Left forelimb (tissue), 1 donor: ENCODE results near the gene C1QB.
A peak's percentile ranks its signal among the peaks of the same experiment; 100 is the strongest.

Source experiments
- DNase-seq: peaks from one replicate; pipeline ENCODE4 v3.0.0-alpha.2; 2018; ENCODE audit warnings: low spot score

Gene C1QB

GRCh38 chr1:22633697-22634463 is 19.2 kb upstream of the C1QB start:
- DNase-seq: no peak

DNA sequence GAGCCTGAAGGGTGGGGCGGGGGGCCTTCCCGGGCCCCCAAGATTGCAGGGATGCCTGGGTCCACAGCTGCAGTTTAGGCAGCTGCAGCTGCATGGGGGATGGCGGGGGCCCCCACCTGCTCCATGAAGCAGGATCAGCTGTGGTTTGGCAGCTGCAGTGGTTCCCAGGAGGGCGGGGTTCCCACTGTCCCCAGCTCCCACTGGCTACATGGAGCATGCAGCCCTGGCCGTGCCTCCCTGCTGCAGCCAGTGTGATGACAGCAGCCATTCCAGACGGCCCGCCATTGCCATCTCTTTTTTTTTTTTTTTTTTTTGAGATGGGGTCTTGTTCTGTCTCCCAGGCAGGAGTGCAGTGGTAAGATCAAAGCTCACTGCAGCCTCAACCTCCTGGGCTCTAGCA is 17.6 kb upstream of the C1QB start:
- DNase-seq: no peak

DNA sequence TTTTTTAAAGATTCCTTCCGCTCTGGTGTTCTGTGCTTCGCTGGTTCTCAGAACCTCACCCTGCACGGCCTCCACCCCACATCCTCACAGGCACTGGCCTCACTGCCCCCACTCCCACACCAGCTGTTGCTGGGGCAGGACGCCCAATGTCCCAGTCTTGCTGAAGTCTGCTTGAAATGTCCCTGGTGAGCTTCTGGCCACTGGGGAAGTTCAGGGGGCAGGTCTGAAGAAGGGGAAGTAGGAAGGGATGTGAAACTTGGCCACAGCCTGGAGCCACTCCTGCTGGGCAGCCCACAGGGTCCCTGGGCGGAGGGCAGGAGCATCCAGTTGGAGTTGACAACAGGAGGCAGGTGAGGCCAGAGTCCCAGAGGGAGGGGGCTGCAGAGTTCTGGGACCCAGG is 16.7 kb upstream of the C1QB start, which contains the start of gene C1QA:
TSS of gene C1QA (plus strand) at position 276 of the 400 bp plus-strand sequence. CDS start 989 bp downstream, outside the sequence.
- DNase-seq: no peak

DNA sequence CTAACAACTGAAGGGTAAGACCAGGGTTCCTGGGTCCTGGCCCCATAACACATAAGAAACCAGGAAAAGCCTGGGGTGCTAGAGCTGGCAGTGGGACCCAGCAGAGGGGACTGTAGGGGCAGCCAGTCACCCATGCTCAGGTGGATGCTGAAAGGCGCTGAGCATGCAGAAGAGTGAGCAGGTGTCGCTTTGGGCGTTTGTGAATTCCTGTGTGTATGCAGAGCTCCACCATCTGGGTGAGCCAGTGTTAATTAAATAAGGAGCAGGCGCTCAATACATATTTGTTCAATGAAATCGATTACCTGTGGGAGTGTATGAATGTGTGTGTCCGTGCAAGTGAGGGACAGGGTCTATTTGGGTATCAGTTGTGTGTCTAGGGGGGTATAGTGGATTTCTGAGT is 16.1 kb upstream of the C1QB start:
- no peak for DNase-seq

DNA sequence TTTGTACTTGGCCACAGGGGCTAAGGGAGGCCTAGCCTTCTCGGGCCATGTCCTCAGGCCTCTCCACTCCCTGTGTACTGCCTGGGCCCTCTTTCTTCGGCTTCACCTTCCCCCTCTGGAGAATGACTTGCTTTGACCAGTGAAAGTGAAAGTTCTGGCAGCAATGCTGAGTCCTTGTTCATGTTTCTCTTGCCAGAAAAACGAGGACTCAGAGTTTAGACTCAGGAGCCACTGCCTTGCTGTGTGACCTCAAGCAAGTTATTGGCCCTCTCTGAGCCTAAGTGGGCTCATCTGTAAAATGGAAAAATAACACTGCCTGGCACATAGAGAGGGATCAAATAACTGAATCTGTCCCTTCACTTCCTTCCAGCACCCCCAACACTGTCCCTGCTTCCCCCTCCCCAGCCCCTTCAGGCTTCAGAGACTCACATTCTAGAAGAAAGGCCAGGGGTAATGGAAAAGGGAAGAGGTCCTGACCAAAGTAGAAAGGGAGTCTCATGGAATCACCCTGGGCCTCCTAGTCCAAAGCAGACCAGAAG is 15.1 kb upstream of the C1QB start:
- no peak for DNase-seq

- no peak for DNase-seq
These were observed 14.4 kb upstream of the C1QB start for GRCh38 chr1:22638476-22639234.

- DNase-seq: no peak
These were observed 13.8 kb upstream of the C1QB start for GRCh38 chr1:22639286-22639685.

DNA sequence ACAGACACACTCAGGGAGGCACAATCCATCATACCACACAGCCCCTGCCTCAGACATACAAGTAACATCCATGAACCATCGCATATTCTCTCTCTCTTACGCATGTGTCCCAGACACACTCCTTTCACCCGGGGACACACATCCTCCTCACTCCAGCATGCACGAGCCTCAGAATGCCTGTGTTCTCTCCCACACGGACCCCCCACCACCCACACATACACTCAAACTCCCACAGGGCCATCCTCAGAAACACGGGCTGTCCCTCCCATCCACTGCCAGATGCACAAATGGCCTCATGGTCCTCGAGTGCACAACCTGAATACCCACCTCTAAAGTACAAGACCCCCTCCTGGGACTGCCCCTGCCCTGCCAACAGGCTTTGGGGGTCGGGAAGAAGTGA is 11.8 kb upstream of the C1QB start:
- DNase-seq: no peak

- peak; percentile 90 for DNase-seq
These were observed 11.0 kb upstream of the C1QB start for GRCh38 chr1:22641906-22642636.

GRCh38 chr1:22643381-22643780 is 9.7 kb upstream of the C1QB start, which contains the start of gene C1QC:
Gene C1QC (plus strand): TSS chr1:22643633. CDS start chr1:22644024, 391 bp downstream.
- no peak for DNase-seq

- DNase-seq: no peak
These were observed 9.1 kb upstream of the C1QB start for GRCh38 chr1:22643928-22644327.

GRCh38 chr1:22645931-22646330 is 7.1 kb upstream of the C1QB start:
- DNase-seq: no peak

DNA sequence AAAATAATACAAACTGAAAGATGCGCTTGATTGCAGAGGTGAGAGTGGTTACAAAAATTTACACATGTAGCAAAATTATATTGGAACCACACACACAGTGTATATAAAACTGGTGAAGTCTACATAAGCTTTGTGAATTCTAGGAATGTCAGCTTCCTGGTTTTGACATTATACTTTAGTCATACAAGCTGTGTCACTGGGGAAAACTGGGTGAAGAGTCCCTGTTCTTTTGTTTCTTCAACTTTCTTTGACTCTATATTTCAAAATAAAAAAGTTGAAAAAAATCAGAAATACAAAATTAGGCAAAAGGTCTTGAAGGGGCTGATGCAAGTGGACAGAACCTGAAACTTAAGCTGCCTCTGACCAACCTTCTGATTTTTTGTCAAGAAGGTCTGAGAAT is 6.7 kb upstream of the C1QB start:
- no peak for DNase-seq

GRCh38 chr1:22650089-22650693 is 2.8 kb upstream of the C1QB start:
- no peak for DNase-seq

- DNase-seq: no peak
These were observed 837 bp upstream of the C1QB start for GRCh38 chr1:22651941-22652856.

GRCh38 chr1:22654692-22655091 is 1.7 kb downstream of the C1QB start:
- no peak for DNase-seq

DNA sequence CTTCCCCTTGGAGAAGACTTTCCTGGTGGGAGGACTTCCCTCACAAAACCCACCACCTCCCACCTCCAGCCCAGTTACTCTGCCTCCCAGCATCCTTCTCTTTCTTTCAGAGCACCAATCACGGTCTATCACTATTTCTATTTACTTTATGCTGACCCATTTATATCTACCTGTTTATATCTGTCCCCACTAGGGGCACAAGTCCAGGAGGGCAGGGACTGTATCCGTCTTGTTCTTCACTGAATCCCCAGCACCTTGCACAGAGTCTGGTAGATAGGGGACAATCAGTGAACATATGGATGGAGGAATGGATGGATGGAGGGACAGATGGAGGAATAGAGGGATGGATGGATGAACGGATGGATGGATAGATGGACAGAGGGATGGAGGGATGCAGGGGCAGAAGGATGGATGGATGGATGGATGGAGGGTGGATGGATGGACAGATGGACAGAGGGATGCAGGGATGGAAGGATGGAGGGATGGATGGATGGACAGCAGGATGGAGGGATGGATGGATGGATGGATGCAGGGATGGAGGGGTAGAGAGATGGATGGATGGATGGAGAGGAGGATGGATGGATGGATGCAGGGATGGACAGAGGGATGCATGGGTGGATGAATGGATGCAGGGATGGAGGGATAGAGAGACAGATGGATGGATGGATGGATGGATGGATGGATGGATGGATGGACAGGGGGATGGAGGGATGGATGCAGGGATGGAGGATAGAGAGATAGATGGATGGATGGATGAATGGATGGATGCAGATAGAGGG is 5.5 kb downstream of the C1QB start:
- no peak for DNase-seq

DNA sequence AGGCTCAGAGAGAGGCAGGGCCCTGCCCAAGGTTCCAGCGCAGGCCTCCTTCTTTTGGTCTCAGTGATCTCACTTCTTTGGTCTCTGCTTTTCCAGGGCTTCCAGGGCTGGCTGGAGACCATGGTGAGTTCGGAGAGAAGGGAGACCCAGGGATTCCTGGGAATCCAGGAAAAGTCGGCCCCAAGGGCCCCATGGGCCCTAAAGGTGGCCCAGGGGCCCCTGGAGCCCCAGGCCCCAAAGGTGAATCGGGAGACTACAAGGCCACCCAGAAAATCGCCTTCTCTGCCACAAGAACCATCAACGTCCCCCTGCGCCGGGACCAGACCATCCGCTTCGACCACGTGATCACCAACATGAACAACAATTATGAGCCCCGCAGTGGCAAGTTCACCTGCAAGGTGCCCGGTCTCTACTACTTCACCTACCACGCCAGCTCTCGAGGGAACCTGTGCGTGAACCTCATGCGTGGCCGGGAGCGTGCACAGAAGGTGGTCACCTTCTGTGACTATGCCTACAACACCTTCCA is 7.7 kb downstream of the C1QB start:
- DNase-seq: no peak

DNA sequence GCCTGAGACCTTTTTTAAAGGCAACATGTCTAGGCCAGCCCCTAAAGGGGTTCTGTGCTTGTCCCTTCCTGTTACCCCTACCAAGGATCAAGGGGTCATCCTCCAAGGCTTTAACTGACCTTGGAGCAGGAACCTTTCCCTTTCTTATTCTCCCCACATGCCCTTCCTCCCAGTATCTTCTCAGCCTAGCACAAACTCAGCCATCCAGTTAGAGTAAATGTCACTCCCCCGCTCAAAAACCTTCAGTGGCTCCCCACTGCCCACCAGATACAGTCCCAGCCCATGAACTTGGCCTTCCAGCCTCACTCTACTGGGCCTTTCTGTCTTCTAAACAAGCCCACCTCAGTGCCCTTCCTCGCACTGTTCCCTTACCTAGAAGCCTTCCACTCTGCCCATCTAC is 8.8 kb downstream of the C1QB start:
- DNase-seq: no peak

GRCh38 chr1:22662318-22662717 is 9.3 kb downstream of the C1QB start:
- DNase-seq: no peak
